ENCODE measurements around the gene NXPH3.

DNA sequence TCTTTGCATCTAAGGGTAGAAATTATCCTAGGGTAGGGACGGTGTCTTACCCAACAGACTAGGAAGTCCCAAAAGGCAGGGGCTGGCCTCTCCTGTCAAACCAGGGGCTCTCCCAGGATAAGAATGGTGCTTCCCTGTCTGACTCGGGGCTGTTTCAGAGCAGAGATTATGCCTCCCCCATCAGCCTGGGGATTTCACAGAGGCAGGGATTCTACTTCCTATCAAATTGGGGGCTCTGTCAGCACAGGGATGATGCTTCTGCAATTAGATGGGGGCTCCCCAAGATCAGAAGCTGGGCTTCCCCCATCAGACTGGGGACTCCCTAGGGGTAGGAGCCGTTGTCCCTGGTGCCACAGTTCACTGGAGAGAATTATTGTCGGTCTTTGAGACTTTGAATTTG lies 2.3 kb downstream of the NXPH3 start:
- TF ChIP-seq, protein P1, sequence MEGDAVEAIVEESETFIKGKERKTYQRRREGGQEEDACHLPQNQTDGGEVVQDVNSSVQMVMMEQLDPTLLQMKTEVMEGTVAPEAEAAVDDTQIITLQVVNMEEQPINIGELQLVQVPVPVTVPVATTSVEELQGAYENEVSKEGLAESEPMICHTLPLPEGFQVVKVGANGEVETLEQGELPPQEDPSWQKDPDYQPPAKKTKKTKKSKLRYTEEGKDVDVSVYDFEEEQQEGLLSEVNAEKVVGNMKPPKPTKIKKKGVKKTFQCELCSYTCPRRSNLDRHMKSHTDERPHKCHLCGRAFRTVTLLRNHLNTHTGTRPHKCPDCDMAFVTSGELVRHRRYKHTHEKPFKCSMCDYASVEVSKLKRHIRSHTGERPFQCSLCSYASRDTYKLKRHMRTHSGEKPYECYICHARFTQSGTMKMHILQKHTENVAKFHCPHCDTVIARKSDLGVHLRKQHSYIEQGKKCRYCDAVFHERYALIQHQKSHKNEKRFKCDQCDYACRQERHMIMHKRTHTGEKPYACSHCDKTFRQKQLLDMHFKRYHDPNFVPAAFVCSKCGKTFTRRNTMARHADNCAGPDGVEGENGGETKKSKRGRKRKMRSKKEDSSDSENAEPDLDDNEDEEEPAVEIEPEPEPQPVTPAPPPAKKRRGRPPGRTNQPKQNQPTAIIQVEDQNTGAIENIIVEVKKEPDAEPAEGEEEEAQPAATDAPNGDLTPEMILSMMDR (conservative IDR thresholded peaks at IDR 0.05; ENCODE audit: low read length): no peak
- TF ChIP-seq EZH2phosphoT487 (IDR thresholded peaks at IDR 0.05; ENCODE audit: borderline replicate concordance): no peak

All from Loucy (cell line).